Measurements from ENCODE around the gene MICB. TPM values are rescaled to one million over a fixed set of nuclear protein-coding genes. Genes with fewer than 3 reads are reported as not detected.

The MICB gene
- total RNA-seq, 2 experiments from 2014 or later: 21.4 to 22.6 TPM

DNA sequence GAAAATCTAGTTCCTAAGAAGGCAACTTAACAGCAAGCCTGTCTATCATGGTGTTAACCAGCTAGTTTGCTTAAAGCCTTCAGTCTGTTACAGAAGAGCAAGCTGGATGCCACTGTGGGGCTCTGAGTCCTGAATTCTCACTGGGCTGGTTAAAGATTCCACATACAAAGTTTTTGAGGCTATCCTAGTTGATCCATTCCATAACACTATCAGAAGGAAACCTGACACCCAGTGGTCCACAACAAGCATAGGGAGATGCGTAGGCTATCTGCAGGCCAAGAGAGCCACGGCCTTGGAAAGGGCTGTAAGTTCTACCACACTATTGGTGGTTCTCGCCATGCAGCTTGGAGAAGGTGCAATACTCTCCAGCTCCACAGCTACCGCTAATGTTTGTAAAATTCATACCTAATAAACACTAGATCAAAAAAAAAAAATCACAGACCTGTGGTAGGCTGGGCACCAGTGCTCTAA, 30.4 kb downstream of the MICB start:
- intact Hi-C loops (cut with micrococcal nuclease): no loop called here
- no peak for DNase-seq
- H3K4me3 Mint-ChIP-seq: no peak overlapping the region
- peaks cover 32% of the 10 kb centered on the region for H3K36me3 Mint-ChIP-seq (ENCODE audit: low read depth)
- no peaks in the 10 kb centered on the region for H3K27me3 Mint-ChIP-seq (ENCODE audit: low read depth)
- no peak overlapping the region for H3K27ac Mint-ChIP-seq
- H3K9me3 Mint-ChIP-seq: no peaks in the 10 kb centered on the region
- H3K4me1 Mint-ChIP-seq (ENCODE audit: low read depth): peaks cover 12% of the 10 kb centered on the region
- CTCF ChIA-PET: interaction anchor here (0.8 to 1.2 kb wide), 2 partner anchors 13 to 70 kb away, joined by 4 to 7 read pairs; no protein-coding TSS in a partner anchor

DNA sequence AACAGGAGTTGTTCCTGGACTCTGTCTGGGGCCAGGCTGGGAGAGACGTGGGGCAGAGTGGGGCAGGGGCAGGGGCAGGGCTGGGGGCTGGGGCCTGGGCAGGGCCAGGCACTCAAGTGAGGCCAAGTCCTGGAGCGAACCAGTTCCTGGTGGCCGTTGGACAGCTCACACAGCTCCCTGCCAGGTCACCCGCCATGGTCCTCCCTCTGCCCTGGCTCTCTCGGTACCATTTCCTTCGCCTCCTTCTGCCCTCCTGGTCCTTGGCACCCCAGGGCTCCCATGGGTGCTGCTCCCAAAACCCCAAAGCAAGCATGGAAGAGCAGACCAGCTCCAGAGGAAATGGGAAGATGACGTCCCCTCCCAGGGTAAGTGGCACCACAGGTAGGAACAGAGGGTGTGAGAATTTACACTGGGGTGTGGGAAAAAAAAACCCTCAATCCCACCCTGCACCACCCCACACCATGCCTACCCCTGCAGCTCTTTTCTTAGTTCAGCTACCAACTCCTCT, 30.9 kb downstream of the MICB start, which contains the start of gene MCCD1:
Gene MCCD1 (plus strand): TSS at position 142 of the 508 bp plus-strand sequence. CDS start 53 bp downstream, at position 195.
- no peak for DNase-seq
- Mint-ChIP-seq H3K27me3 (ENCODE audit: low read depth) (no peaks in the 10 kb centered on the region), H3K9me3 (no peaks in the 10 kb centered on the region), H3K4me1 (ENCODE audit: low read depth) (peaks cover 16% of the 10 kb centered on the region), H3K4me3 (no peak within 1 kb of the TSS), H3K27ac (no peak within 1 kb of the TSS), H3K36me3 (ENCODE audit: low read depth) (peaks cover 36% of the 10 kb centered on the region)
- CTCF ChIA-PET: interaction anchor here (1.2 kb wide), 1 partner anchor 69 kb away, joined by 4 read pairs; no protein-coding TSS in a partner anchor
- intact Hi-C loops (cut with micrococcal nuclease): no loop called here

DNA sequence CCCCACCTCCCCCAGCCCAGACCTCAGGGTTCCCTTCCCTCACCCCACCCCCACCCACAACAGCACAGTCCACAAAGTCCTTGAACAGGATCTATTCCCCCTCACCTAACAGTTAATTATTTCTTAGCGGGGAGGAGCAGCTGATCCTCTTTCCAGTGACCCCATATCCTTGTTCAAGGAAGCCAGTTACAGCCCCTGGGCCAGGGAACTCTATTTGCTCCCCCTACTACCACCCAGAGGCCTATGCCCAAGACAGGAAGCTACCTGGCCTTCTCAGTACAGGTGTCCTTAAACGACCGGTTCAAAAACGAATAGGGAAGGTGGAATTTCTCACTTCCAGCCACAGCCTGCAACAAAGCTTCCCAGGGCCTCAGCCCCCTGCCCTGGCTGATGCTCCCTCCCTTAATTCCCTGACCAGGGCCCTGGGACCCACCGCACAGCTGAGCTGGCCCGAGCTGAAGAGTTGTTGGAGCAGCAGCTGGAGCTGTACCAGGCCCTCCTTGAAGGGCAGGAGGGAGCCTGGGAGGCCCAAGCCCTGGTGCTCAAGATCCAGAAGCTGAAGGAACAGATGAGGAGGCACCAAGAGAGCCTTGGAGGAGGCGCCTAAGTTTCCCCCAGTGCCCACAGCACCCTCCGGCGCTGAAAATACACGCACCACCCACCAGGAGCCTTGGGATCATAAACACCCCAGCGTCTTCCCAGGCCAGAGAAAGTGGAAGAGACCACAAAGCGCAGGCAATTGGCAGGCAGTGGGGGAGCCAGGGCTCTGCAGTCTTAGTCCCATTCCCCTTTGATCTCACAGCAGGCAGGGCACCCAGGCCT, 31.6 kb downstream of the MICB start:
- H3K36me3 Mint-ChIP-seq (ENCODE audit: low read depth): peaks cover 42% of the 10 kb centered on the region
- H3K27ac Mint-ChIP-seq: no peak overlapping the region
- DNase-seq: no peak
- CTCF ChIA-PET: interaction anchor here (0.5 kb wide), 1 partner anchor 67 kb away, joined by 5 read pairs; no protein-coding TSS in a partner anchor
- H3K4me1 Mint-ChIP-seq (ENCODE audit: low read depth): peaks cover 19% of the 10 kb centered on the region
- no peaks in the 10 kb centered on the region for H3K27me3 Mint-ChIP-seq (ENCODE audit: low read depth)
- no peaks in the 10 kb centered on the region for H3K9me3 Mint-ChIP-seq
- no peak overlapping the region for H3K4me3 Mint-ChIP-seq
- intact Hi-C loops (cut with micrococcal nuclease): no loop called here

DNA sequence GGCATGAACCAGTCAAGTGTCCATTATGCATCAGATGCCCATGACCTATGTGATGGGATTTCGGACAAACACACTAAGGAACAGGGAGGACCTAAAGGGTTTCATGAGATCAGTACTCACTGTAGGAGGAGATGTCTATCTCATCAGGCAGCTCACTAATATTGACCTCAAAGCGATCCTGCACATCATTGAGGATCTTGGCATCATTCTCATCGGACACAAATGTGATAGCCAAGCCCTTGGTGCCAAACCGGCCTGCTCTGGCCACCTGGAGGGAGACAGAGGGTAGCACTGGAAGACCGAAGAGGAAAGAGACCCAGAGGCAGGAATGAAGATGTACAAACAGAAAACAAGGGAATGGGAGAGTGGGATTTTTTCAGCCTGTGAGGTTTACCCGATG, 32.7 kb downstream of the MICB start:
- Mint-ChIP-seq H3K27me3 (ENCODE audit: low read depth) (no peaks in the 10 kb centered on the region), H3K36me3 (ENCODE audit: low read depth) (peaks cover 52% of the 10 kb centered on the region), H3K4me1 (ENCODE audit: low read depth) (peaks cover 27% of the 10 kb centered on the region), H3K27ac (no peak overlapping the region), H3K9me3 (no peaks in the 10 kb centered on the region), H3K4me3 (no peak overlapping the region)
- CTCF ChIA-PET: interaction anchor here (0.6 kb wide), 1 partner anchor 158 kb away, joined by 3 read pairs; no protein-coding TSS in a partner anchor
- intact Hi-C loops (cut with micrococcal nuclease): no loop called here
- no peak for DNase-seq

DNA sequence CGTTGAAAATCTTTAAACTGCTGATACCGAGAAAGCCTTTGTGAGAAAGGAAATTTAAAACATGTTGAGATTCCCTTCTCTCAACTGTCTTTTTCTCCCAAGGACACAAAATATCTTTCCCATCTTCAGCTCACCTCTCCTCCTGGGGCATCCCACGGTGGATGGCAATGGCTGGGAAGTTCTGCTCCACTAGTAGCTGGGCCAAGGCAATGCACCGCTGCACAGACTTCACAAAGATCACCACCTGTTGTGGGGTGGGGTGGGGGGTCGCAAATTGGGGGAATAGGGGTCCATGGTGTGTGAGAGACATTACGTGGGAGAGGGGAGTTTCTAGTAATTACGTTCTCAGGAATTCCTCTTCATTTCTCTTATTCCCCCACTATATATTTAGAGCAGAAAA, 33.2 kb downstream of the MICB start:
- CTCF ChIA-PET: interaction anchor here (2.1 kb wide), 1 partner anchor 66 kb away, joined by 4 read pairs; no protein-coding TSS in a partner anchor
- intact Hi-C loops (cut with micrococcal nuclease): no loop called here
- H3K4me3 Mint-ChIP-seq: no peak overlapping the region
- no peak overlapping the region for H3K27ac Mint-ChIP-seq
- H3K36me3 Mint-ChIP-seq (ENCODE audit: low read depth): peaks cover 57% of the 10 kb centered on the region
- no peak for DNase-seq
- H3K4me1 Mint-ChIP-seq (ENCODE audit: low read depth): peaks cover 32% of the 10 kb centered on the region
- H3K9me3 Mint-ChIP-seq: no peaks in the 10 kb centered on the region
- H3K27me3 Mint-ChIP-seq (ENCODE audit: low read depth): no peaks in the 10 kb centered on the region

DNA sequence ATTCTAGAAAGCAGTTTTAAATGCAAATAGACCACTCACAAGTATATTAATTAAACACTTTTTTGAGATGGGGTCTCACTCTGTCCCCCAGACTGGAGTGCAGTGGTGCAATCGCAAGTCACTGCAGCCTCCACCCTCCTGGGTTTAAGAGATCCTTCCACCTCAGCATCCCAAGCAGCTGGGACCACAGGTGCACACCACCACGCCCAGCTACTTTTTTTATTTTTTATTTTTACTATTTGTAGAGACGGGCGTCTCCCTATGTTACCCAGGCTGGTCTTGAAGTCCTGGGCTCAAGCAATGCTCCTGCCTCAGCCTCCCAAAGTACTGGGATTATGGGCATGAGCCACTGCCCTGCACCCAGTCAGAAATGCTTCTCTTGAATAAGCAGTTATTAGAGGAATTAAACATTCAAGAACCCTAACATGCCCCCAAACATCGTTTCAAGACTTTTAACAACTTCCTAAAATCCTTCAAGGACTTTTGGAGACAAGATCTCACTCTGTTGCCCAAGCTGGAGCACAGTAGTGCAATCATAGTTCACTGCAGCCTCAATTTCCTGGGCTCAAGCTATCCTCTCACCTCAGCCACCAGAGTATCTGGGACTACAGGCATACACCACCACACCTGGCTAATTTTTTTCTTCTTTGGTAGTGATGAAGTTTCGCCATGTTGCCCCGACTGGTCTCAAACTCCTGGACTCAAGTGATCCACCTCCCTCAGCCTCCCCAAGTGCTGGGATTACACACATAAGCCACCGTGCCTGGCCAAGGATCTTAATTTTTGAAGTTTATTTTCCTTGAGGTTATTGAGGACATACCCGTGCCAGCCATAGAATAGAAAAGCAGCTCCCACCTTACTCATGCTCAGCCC, 34.1 kb downstream of the MICB start:
- peaks cover 38% of the 10 kb centered on the region for H3K4me1 Mint-ChIP-seq (ENCODE audit: low read depth)
- peak overlapping the region; percentile 28 for H3K27ac Mint-ChIP-seq
- H3K27me3 Mint-ChIP-seq (ENCODE audit: low read depth): no peaks in the 10 kb centered on the region
- no peaks in the 10 kb centered on the region for H3K9me3 Mint-ChIP-seq
- CTCF ChIA-PET: interaction anchor here (1.1 to 2.1 kb wide), 2 partner anchors 15 to 65 kb away, joined by 3 to 4 read pairs; no protein-coding TSS in a partner anchor
- peaks cover 64% of the 10 kb centered on the region for H3K36me3 Mint-ChIP-seq (ENCODE audit: low read depth)
- no peak for DNase-seq
- no peak overlapping the region for H3K4me3 Mint-ChIP-seq
- intact Hi-C loops (cut with micrococcal nuclease): no loop called here

DNA sequence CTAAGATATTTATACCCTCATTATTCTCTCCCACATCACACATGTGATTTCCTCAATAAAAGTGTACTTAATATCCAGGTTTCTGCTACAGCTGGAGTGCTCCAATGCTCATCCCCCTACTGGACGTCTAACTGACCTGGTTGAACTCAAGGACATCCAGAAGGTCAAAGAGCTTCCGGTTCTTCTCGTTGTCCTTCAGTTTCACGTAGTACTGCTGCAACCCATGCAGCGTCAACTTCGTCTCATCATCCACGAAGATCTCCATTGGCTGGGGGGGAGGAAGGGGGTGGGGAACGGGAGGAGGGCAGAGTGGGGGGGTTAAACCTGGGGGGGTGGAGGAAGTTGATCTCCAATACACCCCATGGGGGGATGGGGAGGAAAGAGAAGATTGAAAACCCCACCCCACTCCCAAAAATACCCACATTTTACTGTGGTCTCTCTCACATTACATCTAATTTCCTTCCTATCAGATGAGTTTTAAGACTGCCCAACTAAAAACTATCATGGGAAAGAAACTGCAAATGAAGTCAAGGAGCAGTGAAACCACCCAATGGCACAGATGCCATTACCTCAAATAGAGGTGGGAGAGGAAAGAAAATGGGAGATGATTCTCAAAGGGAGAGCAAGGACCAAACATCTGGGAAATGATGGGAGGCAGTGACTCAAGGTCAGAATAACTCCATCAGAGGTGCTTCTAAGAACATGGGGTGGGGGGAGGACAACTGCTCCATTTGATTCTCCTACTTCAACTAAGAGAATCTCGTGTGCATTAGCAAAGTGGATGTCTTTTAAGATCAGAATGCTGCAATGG, 34.9 kb downstream of the MICB start:
- CTCF ChIA-PET: interaction anchor here (1.1 to 2.1 kb wide), 2 partner anchors 16 to 64 kb away, joined by 3 to 4 read pairs; no protein-coding TSS in a partner anchor
- Mint-ChIP-seq H3K27me3 (ENCODE audit: low read depth) (no peaks in the 10 kb centered on the region), H3K9me3 (no peaks in the 10 kb centered on the region), H3K4me1 (ENCODE audit: low read depth) (peaks cover 42% of the 10 kb centered on the region), H3K4me3 (no peak overlapping the region), H3K27ac (peak overlapping the region; percentile 21), H3K36me3 (ENCODE audit: low read depth) (peaks cover 67% of the 10 kb centered on the region)
- no peak for DNase-seq
- intact Hi-C loops (cut with micrococcal nuclease): no loop called here

DNA sequence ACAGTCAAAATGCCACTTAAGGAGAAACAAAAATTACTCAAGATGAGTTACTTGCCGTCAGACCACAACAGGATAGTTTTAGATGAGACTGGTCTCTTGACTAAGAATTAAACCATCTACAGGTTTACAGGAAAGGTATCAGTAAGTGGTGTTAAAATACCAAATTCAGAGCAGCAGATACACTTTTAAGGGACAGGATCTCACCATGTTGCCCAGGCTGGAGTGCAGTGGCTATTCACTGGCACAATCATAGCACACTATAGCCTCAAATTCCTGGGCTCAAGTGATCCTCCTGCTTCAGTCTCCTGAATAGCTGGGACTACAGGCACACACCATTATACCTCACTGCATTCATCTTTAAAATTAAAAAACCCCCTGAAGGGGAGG, 35.5 kb downstream of the MICB start:
- H3K27ac Mint-ChIP-seq: peak overlapping the region; percentile 21
- H3K36me3 Mint-ChIP-seq (ENCODE audit: low read depth): peaks cover 71% of the 10 kb centered on the region
- H3K4me3 Mint-ChIP-seq: no peak overlapping the region
- peaks cover 46% of the 10 kb centered on the region for H3K4me1 Mint-ChIP-seq (ENCODE audit: low read depth)
- no peaks in the 10 kb centered on the region for H3K9me3 Mint-ChIP-seq
- no peak for DNase-seq
- CTCF ChIA-PET: no interaction called here
- intact Hi-C loops (cut with micrococcal nuclease): no loop called here
- H3K27me3 Mint-ChIP-seq (ENCODE audit: low read depth): no peaks in the 10 kb centered on the region

DNA sequence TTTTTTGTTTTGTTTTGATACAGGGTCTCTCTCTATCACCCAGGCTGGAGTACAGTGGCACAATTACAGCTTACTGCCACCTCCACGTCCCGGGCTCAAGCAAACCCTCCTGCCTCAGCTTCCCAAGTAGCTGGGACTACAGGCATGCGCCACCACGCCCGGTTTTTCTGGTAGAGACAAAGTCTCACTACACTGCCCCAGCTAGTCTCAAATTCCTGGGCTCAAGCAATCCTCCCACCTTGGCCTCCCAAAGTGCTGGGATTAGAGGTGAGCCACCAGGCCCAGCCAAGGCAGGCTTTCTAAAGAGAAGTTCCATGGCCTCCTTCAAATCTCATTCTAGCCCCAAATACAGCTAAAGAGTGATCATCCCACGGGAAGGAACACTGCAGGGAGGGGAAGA, 36.1 kb downstream of the MICB start:
- Mint-ChIP-seq H3K27ac (peak overlapping the region; percentile 47), H3K9me3 (no peaks in the 10 kb centered on the region), H3K4me1 (ENCODE audit: low read depth) (peaks cover 52% of the 10 kb centered on the region), H3K27me3 (ENCODE audit: low read depth) (no peaks in the 10 kb centered on the region), H3K4me3 (no peak overlapping the region), H3K36me3 (ENCODE audit: low read depth) (peaks cover 75% of the 10 kb centered on the region)
- intact Hi-C loops (cut with micrococcal nuclease): no loop called here
- no peak for DNase-seq
- CTCF ChIA-PET: no interaction called here

DNA sequence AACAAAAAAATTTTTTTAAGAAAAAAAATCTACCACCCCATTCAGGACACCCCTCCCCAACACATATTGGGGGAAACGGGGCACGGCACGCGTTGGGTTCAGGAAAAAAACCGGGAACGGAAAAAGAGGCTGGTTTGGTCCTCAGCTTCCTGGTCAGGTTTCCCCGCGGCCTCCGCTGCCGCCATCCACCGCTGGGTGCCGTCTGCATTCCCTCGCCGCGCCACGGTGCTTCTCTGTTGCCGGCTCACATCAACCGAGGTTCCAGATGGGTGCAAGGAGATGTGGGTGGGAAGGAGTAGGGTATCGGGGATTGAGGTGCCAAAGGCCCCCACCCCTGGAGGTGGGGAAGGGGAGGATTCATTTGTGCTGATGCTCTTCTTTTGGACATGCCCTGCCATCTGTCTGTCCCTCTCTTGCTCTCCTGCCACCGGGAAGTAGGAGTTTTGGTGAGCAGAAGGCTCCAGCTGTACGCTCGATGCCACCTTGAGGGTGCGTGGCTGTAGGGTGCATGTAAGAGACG, 36.6 kb downstream of the MICB start:
- Mint-ChIP-seq H3K4me1 (ENCODE audit: low read depth) (peaks cover 58% of the 10 kb centered on the region), H3K27ac (no peak overlapping the region), H3K36me3 (ENCODE audit: low read depth) (peaks cover 80% of the 10 kb centered on the region), H3K4me3 (no peak overlapping the region), H3K9me3 (no peaks in the 10 kb centered on the region), H3K27me3 (ENCODE audit: low read depth) (no peaks in the 10 kb centered on the region)
- no peak for DNase-seq
- CTCF ChIA-PET: interaction anchor here (1.6 kb wide), 1 partner anchor 62 kb away, joined by 5 read pairs; no protein-coding TSS in a partner anchor
- intact Hi-C loops (cut with micrococcal nuclease): no loop called here

Measured in activated naive CD4-positive, alpha-beta T cell treated with anti-CD3 and anti-CD28 coated beads for 36 hours (primary cell).